Stimulated activated CD8-positive, alpha-beta memory T cell treated with anti-CD3 and anti-CD28 coated beads, Interleukin-7, amount 100 ng/mL, for 1 hour (primary cell): ENCODE data around the gene KRTAP4-6.
"Not testable (repeated sequence)": the region's sequence is repeated elsewhere in the genome, so short reads cannot be mapped to it uniquely, and the experiment has no call there.

Experiments
- DNase-seq, 2 donors: peaks; one replicate each; pipeline ENCODE4 v3.0.0-alpha.2; 2020; ENCODE audit warnings: low read depth in 2 of 2

Gene KRTAP4-6

GRCh38 chr17:41107941-41108450 lies 32.3 kb downstream of the KRTAP4-6 start:
- DNase-seq = no peak

- DNase-seq = not testable (repeated sequence)
These were observed 35.0 kb downstream of the KRTAP4-6 start, which contains the start of gene KRTAP4-9 for GRCh38 chr17:41105347-41105746. KRTAP4-9 (plus strand) TSS chr17:41105389; CDS start chr17:41105389, 0 bp downstream.

- not testable (repeated sequence) for DNase-seq
These were observed 35.8 kb downstream of the KRTAP4-6 start for GRCh38 chr17:41104386-41105038.

GRCh38 chr17:41103896-41104295 lies 36.4 kb downstream of the KRTAP4-6 start:
- DNase-seq = no peak

GRCh38 chr17:41101586-41102259 lies 38.6 kb downstream of the KRTAP4-6 start, which contains the start of gene KRTAP4-16:
KRTAP4-16 (minus strand) TSS chr17:41102209; CDS start chr17:41102209, 0 bp downstream.
- no peak for DNase-seq

GRCh38 chr17:41099682-41100480 lies 40.5 kb downstream of the KRTAP4-6 start:
- not testable (repeated sequence) for DNase-seq

GRCh38 chr17:41098481-41098880 lies 41.9 kb downstream of the KRTAP4-6 start:
- DNase-seq = no peak

GRCh38 chr17:41098042-41098441 lies 42.3 kb downstream of the KRTAP4-6 start, which contains the start of gene KRTAP4-8:
KRTAP4-8 (minus strand) TSS chr17:41098142; CDS start chr17:41098084, 58 bp downstream.
- no peak for DNase-seq

GRCh38 chr17:41096055-41096454 lies 44.3 kb downstream of the KRTAP4-6 start:
- DNase-seq = no peak
